ENCODE measurements around the gene EIF1AX.
"Not testable (repeated sequence)": the region's sequence is repeated elsewhere in the genome, so short reads cannot be mapped to it uniquely, and the experiment has no call there.

EIF1AX gene

DNA sequence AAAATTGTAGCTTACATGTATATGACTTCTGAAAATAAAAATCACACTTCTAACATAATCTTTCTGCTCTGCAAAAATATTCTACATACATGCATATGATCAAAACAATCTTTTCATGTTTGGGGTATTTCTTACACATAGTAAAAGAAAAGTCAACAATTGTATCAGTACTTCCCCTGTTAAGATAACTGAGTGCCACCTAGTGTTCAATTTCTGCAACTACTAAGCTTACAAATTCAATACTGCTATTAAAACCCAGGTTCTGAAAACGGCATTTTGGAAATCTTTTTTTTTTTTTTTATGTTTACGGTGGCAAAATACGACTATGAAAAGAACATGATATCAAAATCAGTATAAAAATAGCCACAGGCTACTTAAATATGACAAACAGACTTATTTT, 14.2 kb downstream of the EIF1AX start:
- not testable (repeated sequence) for DNase-seq (ENCODE audit: low read depth in 2 of 2)

- DNase-seq (ENCODE audit: low read depth in 2 of 2), result not testable (repeated sequence)
Observed at GRCh38 chrX:20126833-20127232, 14.8 kb downstream of the EIF1AX start.

DNA sequence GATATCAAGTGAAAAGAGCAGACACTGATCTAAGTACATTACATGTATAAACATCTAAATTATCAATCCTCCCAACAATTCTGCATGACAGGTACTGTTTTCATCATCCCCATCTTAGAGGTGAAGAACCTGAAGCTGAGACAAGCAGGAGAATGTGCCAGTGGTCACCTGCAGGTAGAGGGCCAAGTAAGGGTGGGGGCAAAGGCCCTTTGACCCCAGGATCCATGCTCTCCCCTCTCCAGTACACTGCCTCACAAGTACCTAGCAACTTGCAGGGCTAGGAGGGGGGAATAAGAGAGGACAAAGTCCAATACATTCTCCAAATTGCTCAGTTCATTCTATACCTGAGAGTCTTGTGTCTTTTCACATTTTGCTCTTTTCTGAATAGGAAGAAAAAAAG, 16.7 kb downstream of the EIF1AX start:
- no peak for DNase-seq (ENCODE audit: low read depth in 2 of 2)

DNA sequence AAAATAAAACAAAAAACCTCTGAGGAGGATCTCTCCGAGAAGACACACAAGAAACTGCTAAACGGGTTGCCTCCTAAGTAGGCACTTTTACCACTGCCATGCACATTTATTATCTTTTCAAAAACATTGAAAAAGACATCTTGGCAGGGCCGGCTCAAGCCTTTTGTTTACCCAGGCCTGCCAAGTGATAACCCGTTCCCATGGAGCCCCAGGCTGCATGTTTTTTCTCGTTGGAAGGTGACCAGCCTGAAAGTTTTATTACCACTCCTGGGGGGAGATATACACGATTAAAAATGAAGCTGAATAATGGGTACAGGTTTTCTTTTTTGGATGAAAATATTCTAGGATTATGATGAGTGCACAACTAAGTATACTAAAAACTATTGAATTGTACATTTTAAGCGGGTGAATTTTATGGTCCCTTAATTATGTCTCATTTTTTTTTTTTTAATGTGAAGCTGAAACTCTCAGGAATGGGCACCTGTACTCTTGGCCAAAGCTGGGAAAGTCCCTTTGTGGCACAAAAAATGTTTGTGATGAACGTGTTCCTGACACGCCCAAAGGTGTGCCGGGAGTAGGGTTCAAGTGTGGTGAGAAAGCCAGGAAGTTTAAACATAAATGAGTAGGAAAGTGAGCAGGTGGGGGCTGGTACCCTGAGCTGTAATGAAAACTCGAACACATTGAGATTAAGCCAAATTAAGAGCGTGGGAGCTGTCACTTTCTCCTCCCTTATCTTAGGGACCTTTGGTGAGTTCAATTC, 23.4 kb downstream of the EIF1AX start:
- no peak for DNase-seq (ENCODE audit: low read depth in 2 of 2)

GRCh38 chrX:20116577-20117240, 24.9 kb downstream of the EIF1AX start, which contains the start of gene MAP7D2:
Gene MAP7D2 (minus strand): TSS chrX:20116907. CDS start chrX:20116879, 28 bp downstream.
- DNase-seq (ENCODE audit: low read depth in 2 of 2), result no peak

DNA sequence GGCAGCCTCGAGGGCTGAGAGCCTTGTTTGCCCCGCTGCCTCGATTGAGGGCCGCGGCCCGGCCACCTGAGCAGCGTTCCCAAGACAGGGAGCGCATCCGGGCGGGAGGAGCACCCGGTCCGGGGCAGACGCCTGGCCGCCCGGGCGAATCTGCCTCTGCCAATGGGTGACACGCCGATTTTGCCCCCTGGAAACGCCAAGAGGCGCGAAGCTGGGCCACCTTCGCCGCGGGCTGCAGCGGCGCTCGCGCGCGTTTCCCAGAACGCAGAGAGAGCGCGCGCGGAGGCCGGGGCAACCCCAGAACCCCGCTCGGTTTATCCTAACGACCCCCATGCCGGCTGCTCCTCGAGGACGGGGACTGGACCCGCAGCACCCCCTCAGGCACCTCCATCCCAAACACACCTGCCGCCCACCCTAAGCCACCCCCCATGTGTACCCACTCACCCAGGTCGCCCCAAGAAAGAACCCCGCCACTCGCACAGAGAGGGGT, 25.5 kb downstream of the EIF1AX start:
- DNase-seq (ENCODE audit: low read depth in 2 of 2), result no peak

- no peak for DNase-seq (ENCODE audit: low read depth in 2 of 2)
Observed at GRCh38 chrX:20112022-20112774, 29.4 kb downstream of the EIF1AX start.

- no peak for DNase-seq (ENCODE audit: low read depth in 2 of 2)
Observed at GRCh38 chrX:20111271-20111670, 30.4 kb downstream of the EIF1AX start.

DNA sequence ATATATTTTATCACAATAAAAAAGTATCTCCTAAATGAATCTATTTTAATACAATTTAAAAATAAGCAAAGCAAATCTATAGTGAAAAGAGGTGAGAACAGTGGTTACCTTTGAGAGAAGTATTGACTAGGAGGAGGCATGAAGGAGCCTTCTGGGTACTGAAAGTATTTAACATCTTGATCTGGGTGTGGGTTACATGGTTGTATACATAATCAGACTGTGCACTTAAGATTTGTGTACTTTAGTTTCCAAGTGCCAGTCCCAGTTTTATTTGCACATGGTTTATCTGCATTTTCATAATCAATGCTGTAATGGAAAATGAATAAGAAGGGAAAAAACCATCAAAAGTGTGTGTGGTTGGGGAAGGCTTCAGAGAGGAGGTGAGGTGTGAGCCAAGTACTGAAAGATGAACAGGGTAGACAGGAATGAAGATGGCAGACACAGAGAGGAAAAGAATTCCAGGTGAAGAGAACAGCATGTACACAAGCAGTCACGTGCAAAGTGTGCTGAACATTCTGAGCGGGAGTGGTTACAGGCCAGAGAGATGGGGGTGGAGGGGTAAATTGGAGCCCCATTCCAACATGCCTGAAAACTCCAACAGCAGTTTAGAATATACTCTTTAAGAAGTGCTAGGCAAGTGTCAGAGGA, 39.6 kb downstream of the EIF1AX start:
- DNase-seq (ENCODE audit: low read depth in 2 of 2), result no peak

DNA sequence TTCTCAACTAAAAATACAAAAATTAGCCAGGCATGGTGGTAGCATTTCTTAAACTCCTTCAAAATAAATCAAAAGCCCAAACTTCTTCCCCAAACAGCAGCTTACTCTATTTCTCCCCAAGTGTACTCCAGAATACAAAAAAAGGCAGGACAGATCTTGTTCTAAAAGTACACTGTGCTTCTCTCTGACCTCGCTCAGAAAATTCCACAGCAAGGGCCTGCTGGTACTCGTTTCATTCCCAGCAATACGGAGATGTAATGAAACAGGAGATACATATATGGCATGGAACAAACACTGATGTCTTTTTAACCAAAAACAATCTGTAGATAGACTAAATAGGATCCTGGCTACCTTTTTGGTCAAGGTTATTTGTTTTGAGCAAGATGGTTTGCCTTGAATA, 50.1 kb downstream of the EIF1AX start:
- DNase-seq (ENCODE audit: low read depth in 2 of 2), result no peak

DNA sequence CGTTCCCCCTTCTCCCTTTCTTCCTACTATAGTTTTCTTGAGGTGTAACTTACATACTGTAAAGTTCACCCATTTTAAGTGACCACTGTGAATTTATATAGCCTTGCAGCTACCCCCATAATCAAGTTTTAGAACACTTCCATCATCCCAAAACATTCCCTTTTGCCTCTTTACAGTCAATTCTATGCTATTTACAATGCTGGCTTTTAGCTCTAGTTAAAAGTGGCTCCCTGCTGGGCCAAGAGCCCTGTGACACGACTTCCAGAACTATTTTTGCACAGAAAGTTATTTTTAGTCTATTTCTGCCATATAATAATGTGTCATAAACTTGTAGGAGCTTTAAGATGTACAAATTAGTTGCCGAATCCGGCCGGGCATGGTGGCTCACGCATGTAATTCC, 51.8 kb downstream of the EIF1AX start:
- no peak for DNase-seq (ENCODE audit: low read depth in 2 of 2)

DNA sequence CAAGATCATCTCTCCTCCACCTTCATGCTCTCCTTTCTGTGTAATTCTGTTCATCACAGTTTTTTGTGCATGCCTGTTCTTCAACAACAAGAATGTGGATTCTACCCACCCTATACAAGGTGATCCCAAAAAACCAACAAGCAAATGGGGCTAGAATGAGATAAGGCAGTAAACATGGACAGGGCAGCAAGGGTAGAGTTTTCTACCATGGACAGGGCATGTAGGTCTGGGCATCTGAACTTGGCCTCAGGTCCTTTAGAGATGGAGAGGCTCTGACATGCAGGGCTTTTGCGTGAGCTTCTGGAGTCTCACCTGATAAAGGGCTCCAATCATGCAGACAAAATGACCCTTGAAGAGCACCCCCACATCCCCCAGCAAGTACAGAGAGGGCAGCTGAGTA, 61.4 kb downstream of the EIF1AX start:
- DNase-seq (ENCODE audit: low read depth in 2 of 2), result no peak
